Nephron progenitor cell (in vitro differentiated cells): Measurements from ENCODE around the gene FABP7.

Experiments
- DNase-seq: peaks from one replicate; pipeline ENCODE4 v3.0.0; 2021
- H3K27ac Mint-ChIP-seq: 2 replicates; pipeline ENCODE4 v1.8.0; 2021; ENCODE audit warnings: mild to moderate bottlenecking, moderate library complexity, mixed read lengths
- H3K27me3 Mint-ChIP-seq: 2 replicates; pipeline ENCODE4 v1.8.0; 2021; ENCODE audit warnings: mild to moderate bottlenecking, low read depth, mixed read lengths; ENCODE audit not compliant: poor library complexity
- H3K36me3 Mint-ChIP-seq: 2 replicates; pipeline ENCODE4 v1.8.0; 2021; ENCODE audit warnings: low read depth, mixed read lengths
- H3K4me1 Mint-ChIP-seq: 2 replicates; pipeline ENCODE4 v1.8.0; 2021; ENCODE audit warnings: mixed read lengths
- H3K4me3 Mint-ChIP-seq: 2 replicates; pipeline ENCODE4 v1.8.0; 2021; ENCODE audit warnings: mild to moderate bottlenecking, moderate library complexity, mixed read lengths
- H3K9me3 Mint-ChIP-seq: 2 replicates; pipeline ENCODE4 v1.8.0; 2021; ENCODE audit warnings: mild to moderate bottlenecking, moderate library complexity, mixed read lengths
- TF ChIP-seq, protein P1 (sequence below): fragments of 200-600 bp; sonication (generic); IDR thresholded peaks from 2 replicates; pipeline ENCODE4 v1.5.0; 2021; ENCODE audit warnings: antibody characterized with exemption

The FABP7 gene

DNA sequence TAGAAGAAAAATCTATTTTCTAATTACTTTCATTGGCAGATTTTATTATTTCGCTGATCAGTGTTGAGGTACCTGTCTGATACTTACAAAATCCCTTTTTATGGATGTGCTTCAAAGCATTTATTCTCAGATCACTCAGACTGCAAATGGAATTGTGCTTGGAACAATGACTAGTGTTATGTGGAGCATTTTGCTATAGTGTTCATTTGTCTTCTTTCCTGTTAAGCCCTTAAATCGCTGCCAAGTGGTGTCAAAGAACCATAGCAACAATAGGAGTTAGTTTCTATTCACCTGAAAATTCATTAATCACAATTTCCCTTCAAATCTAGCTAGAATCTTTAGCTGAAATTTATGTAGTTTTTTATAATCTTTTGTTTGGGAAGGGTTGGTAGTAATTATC is 39.4 kb downstream of the FABP7 start:
- H3K27ac Mint-ChIP-seq = no peak overlapping the region
- no peaks in the 10 kb centered on the region for H3K9me3 Mint-ChIP-seq
- DNase-seq = no peak
- TF ChIP-seq, protein P1, sequence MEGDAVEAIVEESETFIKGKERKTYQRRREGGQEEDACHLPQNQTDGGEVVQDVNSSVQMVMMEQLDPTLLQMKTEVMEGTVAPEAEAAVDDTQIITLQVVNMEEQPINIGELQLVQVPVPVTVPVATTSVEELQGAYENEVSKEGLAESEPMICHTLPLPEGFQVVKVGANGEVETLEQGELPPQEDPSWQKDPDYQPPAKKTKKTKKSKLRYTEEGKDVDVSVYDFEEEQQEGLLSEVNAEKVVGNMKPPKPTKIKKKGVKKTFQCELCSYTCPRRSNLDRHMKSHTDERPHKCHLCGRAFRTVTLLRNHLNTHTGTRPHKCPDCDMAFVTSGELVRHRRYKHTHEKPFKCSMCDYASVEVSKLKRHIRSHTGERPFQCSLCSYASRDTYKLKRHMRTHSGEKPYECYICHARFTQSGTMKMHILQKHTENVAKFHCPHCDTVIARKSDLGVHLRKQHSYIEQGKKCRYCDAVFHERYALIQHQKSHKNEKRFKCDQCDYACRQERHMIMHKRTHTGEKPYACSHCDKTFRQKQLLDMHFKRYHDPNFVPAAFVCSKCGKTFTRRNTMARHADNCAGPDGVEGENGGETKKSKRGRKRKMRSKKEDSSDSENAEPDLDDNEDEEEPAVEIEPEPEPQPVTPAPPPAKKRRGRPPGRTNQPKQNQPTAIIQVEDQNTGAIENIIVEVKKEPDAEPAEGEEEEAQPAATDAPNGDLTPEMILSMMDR = no peak
- H3K4me1 Mint-ChIP-seq = no peaks in the 10 kb centered on the region
- no peaks in the 10 kb centered on the region for H3K36me3 Mint-ChIP-seq
- peaks cover 3% of the 10 kb centered on the region for H3K27me3 Mint-ChIP-seq
- no peak overlapping the region for H3K4me3 Mint-ChIP-seq

DNA sequence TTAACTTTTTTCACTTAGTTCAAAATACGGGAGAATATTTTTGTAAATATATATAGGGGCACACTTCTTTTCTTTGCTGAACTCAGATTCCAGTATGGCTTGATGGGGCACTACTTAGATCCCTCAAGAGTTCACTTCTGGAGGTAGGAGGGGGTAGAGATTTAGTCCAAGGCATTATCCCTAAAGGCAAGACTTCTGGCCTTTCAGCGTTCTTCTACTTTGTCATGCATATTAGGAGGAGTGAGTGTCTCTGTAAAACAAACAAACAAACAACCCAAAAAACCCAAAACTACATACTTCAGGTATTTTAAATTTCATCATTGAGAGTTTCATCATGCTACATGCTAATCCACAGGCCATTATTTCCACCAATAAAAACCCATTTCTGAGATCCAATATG is 41.6 kb downstream of the FABP7 start:
- H3K9me3 Mint-ChIP-seq = no peaks in the 10 kb centered on the region
- H3K27me3 Mint-ChIP-seq = no peaks in the 10 kb centered on the region
- no peak overlapping the region for H3K4me3 Mint-ChIP-seq
- no peak for DNase-seq
- TF ChIP-seq, protein P1 = no peak
- no peak overlapping the region for H3K27ac Mint-ChIP-seq
- no peaks in the 10 kb centered on the region for H3K4me1 Mint-ChIP-seq
- H3K36me3 Mint-ChIP-seq = no peaks in the 10 kb centered on the region

DNA sequence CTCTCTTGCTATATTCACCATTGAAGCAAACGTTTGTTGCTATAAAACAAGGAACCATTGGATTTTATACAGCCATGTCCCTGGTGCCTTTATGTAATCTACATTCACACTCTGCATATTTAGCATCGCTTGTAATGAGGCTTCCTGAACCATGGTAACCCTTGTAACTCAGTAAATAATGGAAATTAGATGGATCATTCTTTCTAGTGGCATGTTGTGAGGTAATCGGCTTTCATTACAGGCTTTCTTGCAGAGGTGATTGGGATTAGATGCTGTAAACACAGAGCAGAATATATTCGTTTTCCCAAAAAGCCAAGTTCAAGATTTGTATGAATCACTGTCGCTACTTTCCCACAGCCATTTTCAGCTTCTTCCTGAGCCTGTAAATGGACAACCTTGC is 45.6 kb downstream of the FABP7 start:
- no peaks in the 10 kb centered on the region for H3K9me3 Mint-ChIP-seq
- H3K27ac Mint-ChIP-seq = no peak overlapping the region
- H3K36me3 Mint-ChIP-seq = no peaks in the 10 kb centered on the region
- no peaks in the 10 kb centered on the region for H3K4me1 Mint-ChIP-seq
- TF ChIP-seq, protein P1 = no peak
- DNase-seq = no peak
- no peaks in the 10 kb centered on the region for H3K27me3 Mint-ChIP-seq
- H3K4me3 Mint-ChIP-seq = no peak overlapping the region

DNA sequence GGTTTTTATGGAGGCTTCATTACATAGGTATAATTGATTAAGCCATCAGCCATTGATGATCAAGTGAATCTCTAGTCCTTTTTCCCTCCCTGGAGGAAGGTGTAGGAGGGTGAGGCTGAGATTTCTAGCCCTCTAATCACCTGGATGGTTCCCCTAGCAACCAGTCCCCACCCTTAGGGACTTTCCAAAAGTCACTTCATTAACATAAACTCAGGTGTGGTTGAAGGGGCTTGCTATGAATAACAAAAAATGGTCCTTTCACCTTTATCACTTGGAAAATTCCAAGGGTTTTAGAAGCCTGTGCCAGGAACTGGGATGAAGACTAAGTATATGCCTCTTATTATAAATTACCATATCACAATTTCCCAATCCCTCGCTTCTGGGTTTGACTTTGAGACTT is 49.9 kb downstream of the FABP7 start:
- H3K36me3 Mint-ChIP-seq = no peaks in the 10 kb centered on the region
- DNase-seq = no peak
- H3K4me1 Mint-ChIP-seq = peaks cover 15% of the 10 kb centered on the region
- peaks cover 10% of the 10 kb centered on the region for H3K27me3 Mint-ChIP-seq
- H3K4me3 Mint-ChIP-seq = no peak overlapping the region
- no peaks in the 10 kb centered on the region for H3K9me3 Mint-ChIP-seq
- H3K27ac Mint-ChIP-seq = no peak overlapping the region
- TF ChIP-seq, protein P1 = no peak

DNA sequence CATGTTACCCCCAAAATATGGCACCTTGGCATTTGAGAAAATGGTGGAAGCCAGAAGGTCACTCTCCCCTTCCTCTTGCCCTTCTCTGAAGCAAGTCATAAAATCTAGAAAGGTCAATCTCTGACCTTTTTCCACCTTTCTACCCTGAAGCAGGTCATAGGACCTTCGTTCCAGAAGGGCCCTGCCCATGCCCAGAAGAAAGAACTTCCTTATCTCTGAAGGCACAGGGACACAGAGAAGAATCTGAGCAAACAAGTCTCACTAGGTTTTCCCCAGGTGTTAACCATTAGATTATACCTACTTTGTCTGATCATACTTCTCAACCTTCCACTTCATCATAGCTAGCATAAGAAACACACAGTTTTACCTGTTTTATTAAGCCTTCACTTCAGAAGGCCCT is 52.0 kb downstream of the FABP7 start:
- Mint-ChIP-seq H3K4me3 (no peak overlapping the region), H3K27ac (no peak overlapping the region), H3K27me3 (peaks cover 14% of the 10 kb centered on the region), H3K9me3 (no peaks in the 10 kb centered on the region), H3K4me1 (peaks cover 15% of the 10 kb centered on the region), H3K36me3 (no peaks in the 10 kb centered on the region)
- no peak for DNase-seq
- TF ChIP-seq, protein P1 = no peak

DNA sequence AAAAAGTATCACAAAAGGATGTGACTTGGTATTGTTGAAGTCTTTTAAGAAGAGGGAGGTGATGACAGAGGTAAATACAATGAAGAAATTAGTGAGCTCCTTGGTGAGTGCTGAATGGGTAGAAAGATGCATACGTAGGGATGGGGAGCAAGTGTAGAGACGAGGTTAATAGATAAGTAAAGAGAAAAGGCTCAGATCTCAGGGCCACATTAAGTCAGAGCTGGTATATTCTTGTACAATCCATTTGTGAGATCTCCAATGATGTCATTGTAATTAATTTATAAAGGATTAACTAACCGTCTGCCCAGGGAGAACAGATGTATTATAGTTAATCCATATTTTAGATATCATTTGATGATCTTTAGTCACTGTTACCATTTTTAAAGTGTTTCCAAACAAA is 52.9 kb downstream of the FABP7 start:
- H3K27me3 Mint-ChIP-seq = peaks cover 14% of the 10 kb centered on the region

More for the DNA sequence above, 52.9 kb downstream of the FABP7 start:
- no peak overlapping the region for H3K4me3 Mint-ChIP-seq
- H3K4me1 Mint-ChIP-seq = peaks cover 15% of the 10 kb centered on the region
- TF ChIP-seq, protein P1 = no peak
- no peak overlapping the region for H3K27ac Mint-ChIP-seq
- H3K36me3 Mint-ChIP-seq = no peaks in the 10 kb centered on the region
- no peak for DNase-seq
- no peaks in the 10 kb centered on the region for H3K9me3 Mint-ChIP-seq
